PC-9 (cell line): ENCODE results near the gene CPPED1. TPM values are rescaled to one million over a fixed set of nuclear protein-coding genes. Genes with fewer than 3 reads are reported as not detected.

Source experiments
- BruUV-seq: library from RNA; stranded (reverse); fragments of 400-500 nt; replicated peaks from 2 replicates; lab custom pipeline; 2021; lab: Mats Ljungman, UMichigan
- CTCF ChIA-PET: fragments of 300-600 bp; sonication (Branson Sonifier 250); formaldehyde crosslinking; loops from one replicate; lab custom pipeline; 2022; ENCODE audit warnings: antibody characterized with exemption; lab: Charles Lee
- POLR2A ChIA-PET: fragments of 300-600 bp; sonication (Branson Sonifier 250); formaldehyde crosslinking; loops from one replicate; lab custom pipeline; 2022; ENCODE audit warnings: antibody characterized with exemption; ENCODE audit not compliant: unreplicated experiment; lab: Charles Lee
- DNase-seq, 2 experiments: peaks; one replicate each; pipeline versions ENCODE4 v3.0.0 to v3.0.0-alpha.2; 2015 to 2022; ENCODE audit warnings: mixed read lengths in 1 of 2
- H2AFZ ChIP-seq: fragments of 200-600 bp; sonication (generic); 2 replicates; pipeline ENCODE4 v1.8.1; 2017; ENCODE audit warnings: antibody characterized with exemption
- H3F3A ChIP-seq: fragments of 200-600 bp; sonication (generic); 2 replicates; pipeline ENCODE4 v1.8.1; 2017; ENCODE audit warnings: antibody characterized with exemption, mild to moderate bottlenecking, low read depth; ENCODE audit not compliant: insufficient read depth
- H3K27ac ChIP-seq: fragments of 200-600 bp; sonication (generic); 2 replicates; pipeline ENCODE4 v1.6.1; 2016; ENCODE audit warnings: mixed run types
- H3K27me3 ChIP-seq: fragments of 200-600 bp; sonication (generic); 2 replicates; pipeline ENCODE4 v1.6.1; 2016; ENCODE audit warnings: low read depth, mixed run types; ENCODE audit not compliant: insufficient read depth
- H3K36me3 ChIP-seq: fragments of 200-600 bp; sonication (generic); 2 replicates; pipeline ENCODE4 v1.6.1; 2016; ENCODE audit warnings: low read depth, mixed run types
- H3K4me1 ChIP-seq: fragments of 200-600 bp; sonication (generic); replicated peaks from 2 replicates; pipeline ENCODE4 v1.6.1; 2016; ENCODE audit warnings: mixed run types; ENCODE audit not compliant: insufficient read depth
- H3K4me2 ChIP-seq: fragments of 200-600 bp; sonication (generic); 2 replicates; pipeline ENCODE4 v1.6.1; 2017; ENCODE audit warnings: mixed run types
- H3K4me3 ChIP-seq: fragments of 200-600 bp; sonication (generic); 2 replicates; pipeline ENCODE4 v1.6.1; 2016; ENCODE audit warnings: mixed run types
- H3K79me2 ChIP-seq: fragments of 200-600 bp; sonication (generic); 2 replicates; pipeline ENCODE4 v1.6.1; 2017; ENCODE audit warnings: low read depth, mixed run types
- H3K9me2 ChIP-seq: fragments of 200-600 bp; sonication (generic); 2 replicates; pipeline ENCODE4 v1.8.1; 2017; ENCODE audit warnings: mild to moderate bottlenecking; ENCODE audit not compliant: insufficient read depth
- H3K9me3 ChIP-seq: fragments of 200-600 bp; sonication (generic); 2 replicates; pipeline ENCODE4 v1.8.1; 2016; ENCODE audit warnings: low read depth; ENCODE audit not compliant: insufficient read depth
- H4K20me1 ChIP-seq: fragments of 200-600 bp; sonication (generic); 2 replicates; pipeline ENCODE4 v1.8.1; 2017; ENCODE audit not compliant: insufficient read depth
- CTCF ChIP-seq: fragments of 200-600 bp; sonication (generic); conservative IDR thresholded peaks from 2 replicates; pipeline ENCODE4 v1.6.1; 2017; ENCODE audit warnings: mixed run types, antibody characterized with exemption, mild to moderate bottlenecking, moderate library complexity
- EZH2 ChIP-seq: fragments of 200-600 bp; sonication (generic); IDR thresholded peaks from 2 replicates; pipeline ENCODE4 v1.8.0; 2017; ENCODE audit warnings: antibody characterized with exemption, low read depth
- intact Hi-C: fragments of 100-400 bp; cut with micrococcal nuclease; formaldehyde crosslinking; loops from one replicate; pipeline ENCODE4 v1.10.0; 2022; ENCODE audit not compliant: unreplicated experiment
- total RNA-seq: library from RNA; stranded (reverse); gene quantifications from 2 replicates; pipeline ENCODE4 v1.2.3, GENCODE V29; 2021

The CPPED1 gene
- total RNA-seq, 1 experiment from 2014 or later = 66.9 TPM

DNA sequence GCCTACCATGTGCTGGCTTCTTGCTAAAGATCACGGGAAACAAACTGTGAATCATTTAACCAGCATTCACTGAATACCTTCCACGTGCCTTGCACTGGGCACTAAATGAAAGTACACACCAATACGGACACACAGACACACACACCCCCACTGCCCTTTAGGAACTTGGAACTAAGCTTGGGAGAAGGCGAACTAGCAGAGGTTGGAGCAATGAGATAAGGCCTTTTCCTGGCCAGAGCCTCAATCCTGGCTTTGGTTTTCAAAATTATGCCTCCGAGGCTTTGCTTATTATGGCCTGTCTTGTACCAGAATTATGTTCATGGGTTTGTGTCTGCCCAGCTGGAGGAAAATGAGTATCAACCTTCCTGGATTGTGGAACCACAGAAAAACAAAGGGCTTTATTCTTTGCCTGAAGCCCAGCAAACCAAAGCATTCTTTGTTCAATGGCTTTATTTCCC is 32.3 kb downstream of the CPPED1 start:
- H3K27me3 ChIP-seq = no peaks in the 10 kb centered on the region
- no peaks in the 10 kb centered on the region for H3K4me1 ChIP-seq
- DNase-seq = no peak
- CTCF ChIA-PET = no interaction called here
- no peaks in the 10 kb centered on the region for H3K9me2 ChIP-seq
- intact Hi-C loops = no loop called here
- H3K4me2 ChIP-seq = no peak overlapping the region
- H4K20me1 ChIP-seq = peaks cover 3% of the 10 kb centered on the region; the same call in 1 of the 2 replicates
- TF ChIP-seq EZH2 (no peak), CTCF (no peak)
- no peak overlapping the region for H3K4me3 ChIP-seq
- peaks cover 14% of the 10 kb centered on the region; the same call in 1 of the 2 replicates for H3K36me3 ChIP-seq
- H3K9me3 ChIP-seq = no peaks in the 10 kb centered on the region
- H2AFZ ChIP-seq = no peak overlapping the region
- H3K27ac ChIP-seq = no peak overlapping the region
- POLR2A ChIA-PET = no interaction called here
- peaks cover 15% of the 10 kb centered on the region; the same call in 1 of the 2 replicates for H3K79me2 ChIP-seq
- no TSS peak for BruUV-seq
- H3F3A ChIP-seq = no peaks in the 10 kb centered on the region

DNA sequence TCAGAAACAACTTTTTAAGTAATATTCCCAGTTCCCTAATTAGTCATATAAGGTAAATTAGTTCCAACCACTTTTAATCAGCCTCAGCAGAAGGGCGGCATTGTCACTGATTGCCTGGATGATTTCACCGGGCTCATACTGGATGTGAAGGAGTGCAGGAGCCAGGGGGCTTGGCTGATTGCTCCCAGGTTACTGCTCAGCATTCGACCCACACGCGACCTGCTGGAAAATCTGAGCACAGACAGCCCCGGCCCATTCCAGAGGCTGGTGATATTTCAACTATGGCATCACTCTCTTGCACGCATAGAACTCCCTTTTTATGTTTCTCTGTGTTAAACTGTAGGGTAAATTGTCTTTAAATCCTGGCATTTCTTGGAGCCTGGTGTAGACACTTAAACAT is 34.2 kb downstream of the CPPED1 start:
- BruUV-seq = no TSS peak
- H3K4me3 ChIP-seq = no peak overlapping the region
- H3F3A ChIP-seq = no peaks in the 10 kb centered on the region
- peaks cover 10% of the 10 kb centered on the region; the same call in 1 of the 2 replicates for H3K36me3 ChIP-seq
- no peak for DNase-seq
- CTCF ChIA-PET = no interaction called here
- H3K9me2 ChIP-seq = no peaks in the 10 kb centered on the region
- intact Hi-C loops = no loop called here
- no peaks in the 10 kb centered on the region; the same call in 1 of the 2 replicates for H4K20me1 ChIP-seq
- H2AFZ ChIP-seq = no peak overlapping the region
- no peaks in the 10 kb centered on the region for H3K9me3 ChIP-seq
- H3K79me2 ChIP-seq = peaks cover 21% of the 10 kb centered on the region
- TF ChIP-seq CTCF (no peak), EZH2 (no peak)
- H3K27me3 ChIP-seq = no peaks in the 10 kb centered on the region
- H3K4me1 ChIP-seq = no peaks in the 10 kb centered on the region
- no peak overlapping the region for H3K27ac ChIP-seq
- POLR2A ChIA-PET = no interaction called here
- no peak overlapping the region for H3K4me2 ChIP-seq

GRCh38 chr16:12767897-12768296 is 35.8 kb downstream of the CPPED1 start:
- TF ChIP-seq CTCF (no peak), EZH2 (no peak)
- BruUV-seq = no TSS peak
- no peak overlapping the region for H3K4me2 ChIP-seq
- no peak overlapping the region for H2AFZ ChIP-seq
- H3K27me3 ChIP-seq = no peaks in the 10 kb centered on the region
- CTCF ChIA-PET = no interaction called here
- POLR2A ChIA-PET = no interaction called here
- peaks cover 26% of the 10 kb centered on the region for H3K79me2 ChIP-seq
- H3K4me3 ChIP-seq = no peak overlapping the region
- no peaks in the 10 kb centered on the region for H3F3A ChIP-seq
- no peaks in the 10 kb centered on the region for H3K4me1 ChIP-seq
- intact Hi-C loops = no loop called here
- DNase-seq = no peak
- 0 out of 2 replicates have a peak, but pooled peaks cover 7% of the 10 kb centered on the region for H3K36me3 ChIP-seq
- no peaks in the 10 kb centered on the region; the same call in 1 of the 2 replicates for H4K20me1 ChIP-seq
- H3K9me2 ChIP-seq = no peaks in the 10 kb centered on the region
- H3K27ac ChIP-seq = no peak overlapping the region
- H3K9me3 ChIP-seq = no peaks in the 10 kb centered on the region
